ENCODE data around the gene APOBEC3H.
A peak's percentile ranks its signal among the peaks of the same experiment; 100 is the strongest.

Gene APOBEC3H

DNA sequence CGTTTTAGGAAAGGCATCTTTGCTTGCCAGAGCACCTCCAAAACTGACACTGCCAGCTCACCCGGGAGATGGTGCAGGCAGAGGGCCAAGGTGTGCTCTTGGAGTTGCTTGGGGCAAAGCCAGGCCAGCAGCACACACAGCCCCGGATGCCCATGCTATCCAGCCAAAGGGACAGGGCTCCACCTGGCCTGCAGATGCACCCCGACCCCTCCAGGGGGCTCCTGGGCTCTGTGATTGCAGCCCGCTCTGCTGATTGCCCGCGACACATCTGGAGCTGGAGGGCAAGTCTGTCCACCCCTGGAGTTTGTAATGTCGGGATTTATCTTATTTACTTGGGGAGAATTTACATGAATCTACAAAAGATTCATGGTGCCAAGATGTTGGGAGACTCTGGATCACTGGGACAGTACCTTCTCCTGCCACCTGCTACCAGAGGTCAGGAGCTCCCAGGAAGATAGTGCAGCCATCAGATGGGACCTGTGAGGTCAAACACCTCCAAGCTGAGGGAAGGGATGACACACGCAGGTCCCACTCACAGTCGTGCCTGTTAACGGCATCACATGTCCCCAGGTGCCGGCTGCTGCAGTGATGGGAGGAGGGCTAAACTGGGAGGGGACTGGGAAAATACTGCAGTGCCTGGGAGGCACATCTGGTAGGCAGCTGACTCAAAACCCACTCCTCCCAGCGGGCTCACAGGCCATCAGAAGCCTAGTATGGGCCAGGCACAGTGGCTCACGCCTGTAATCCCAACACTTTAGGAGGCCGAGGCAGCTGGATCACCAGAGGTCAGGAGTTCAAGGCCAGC lies 38.2 kb downstream of the APOBEC3H start:
- Histone ChIP-seq H3K27me3 (replicated peaks in 2 of 5; ENCODE audit: control insufficient read depth in 4 of 5, insufficient read depth in 5 of 5, low read length in 4 of 5) (peaks cover 0 to 15% (median 0%) of the 10 kb centered on the region in 5 experiments), H3K9me3 (ENCODE audit: control extremely low read depth in 1 of 5, control insufficient read depth in 4 of 5, insufficient read depth in 2 of 5, low read depth in 1 of 5, low read length in 4 of 5) (no peaks in the 10 kb centered on the region), H3K36me3 (ENCODE audit: control insufficient read depth in 4 of 4, insufficient read depth in 4 of 4, low read length in 3 of 4) (peaks cover 0 to 5% (median 0%) of the 10 kb centered on the region in 4 experiments), H3K4me3 (ENCODE audit: control insufficient read depth in 1 of 7, extremely low read depth in 1 of 7, insufficient read depth in 4 of 7, low read depth in 2 of 7, low read length in 6 of 7) (no peak overlapping the region), H3K4me1 (ENCODE audit: control extremely low read depth in 1 of 4, control insufficient read depth in 4 of 4, insufficient read depth in 4 of 4, low read length in 3 of 4) (peaks cover 0 to 12% (median 0%) of the 10 kb centered on the region in 4 experiments), H3K27ac (ENCODE audit: insufficient read depth in 1 of 2, low read depth in 1 of 2, low read length in 2 of 2, poor library complexity in 1 of 2, severe bottlenecking in 2 of 2) (no peak overlapping the region)
- ChIA-PET POLR2A (interaction anchor here (1.4 kb wide), 1 partner anchor 176 kb away, joined by 5 read pairs; no protein-coding TSS in a partner anchor), CTCF (interaction anchor here (0.8 to 4.4 kb wide), 22 partner anchors 8 to 394 kb away, joined by 3 to 27 read pairs (median 4); no protein-coding TSS in a partner anchor)
- DNase-seq = peak in 2 of 3 donors; percentile 61 to 68
- 88% methylated on average over 13 of the region's 15 CpGs for WGBS (ENCODE audit: insufficient coverage)

GRCh38 chr22:39136317-39136716 lies 39.3 kb downstream of the APOBEC3H start:
- Histone ChIP-seq H3K9me3 (ENCODE audit: control extremely low read depth in 1 of 5, control insufficient read depth in 4 of 5, insufficient read depth in 2 of 5, low read depth in 1 of 5, low read length in 4 of 5) (no peaks in the 10 kb centered on the region), H3K27ac (ENCODE audit: insufficient read depth in 1 of 2, low read depth in 1 of 2, low read length in 2 of 2, poor library complexity in 1 of 2, severe bottlenecking in 2 of 2) (no peak overlapping the region), H3K4me3 (ENCODE audit: control insufficient read depth in 1 of 7, extremely low read depth in 1 of 7, insufficient read depth in 4 of 7, low read depth in 2 of 7, low read length in 6 of 7) (no peak overlapping the region), H3K4me1 (ENCODE audit: control extremely low read depth in 1 of 4, control insufficient read depth in 4 of 4, insufficient read depth in 4 of 4, low read length in 3 of 4) (peaks cover 0 to 8% (median 0%) of the 10 kb centered on the region in 4 experiments), H3K36me3 (ENCODE audit: control insufficient read depth in 4 of 4, insufficient read depth in 4 of 4, low read length in 3 of 4) (peaks cover 0 to 5% (median 0%) of the 10 kb centered on the region in 4 experiments), H3K27me3 (replicated peaks in 2 of 5; ENCODE audit: control insufficient read depth in 4 of 5, insufficient read depth in 5 of 5, low read length in 4 of 5) (peaks cover 0 to 15% (median 0%) of the 10 kb centered on the region in 5 experiments)
- DNase-seq = no peak
- ChIA-PET CTCF (interaction anchor here (0.5 to 4.4 kb wide), 10 partner anchors 12 to 212 kb away, joined by 3 to 27 read pairs (median 4); no protein-coding TSS in a partner anchor), POLR2A (interaction anchor here (1.0 to 1.4 kb wide), 2 partner anchors 175 to 183 kb away, joined by 3 to 5 read pairs; no protein-coding TSS in a partner anchor)
- 100% methylated on average over 6 of the region's 8 CpGs for WGBS (ENCODE audit: insufficient coverage)

- ChIA-PET POLR2A (no interaction called here), CTCF (interaction anchor here (1.2 kb wide), 1 partner anchor 180 kb away, joined by 3 read pairs; no protein-coding TSS in a partner anchor)
- Histone ChIP-seq H3K27me3 (replicated peaks in 2 of 5; ENCODE audit: control insufficient read depth in 4 of 5, insufficient read depth in 5 of 5, low read length in 4 of 5) (peaks cover 0 to 12% (median 0%) of the 10 kb centered on the region in 5 experiments), H3K9me3 (ENCODE audit: control extremely low read depth in 1 of 5, control insufficient read depth in 4 of 5, insufficient read depth in 2 of 5, low read depth in 1 of 5, low read length in 4 of 5) (no peaks in the 10 kb centered on the region), H3K36me3 (ENCODE audit: control insufficient read depth in 4 of 4, insufficient read depth in 4 of 4, low read length in 3 of 4) (peaks cover 0 to 5% (median 0%) of the 10 kb centered on the region in 4 experiments), H3K4me3 (ENCODE audit: control insufficient read depth in 1 of 7, extremely low read depth in 1 of 7, insufficient read depth in 4 of 7, low read depth in 2 of 7, low read length in 6 of 7) (no peak overlapping the region), H3K4me1 (ENCODE audit: control extremely low read depth in 1 of 4, control insufficient read depth in 4 of 4, insufficient read depth in 4 of 4, low read length in 3 of 4) (no peaks in the 10 kb centered on the region), H3K27ac (ENCODE audit: insufficient read depth in 1 of 2, low read depth in 1 of 2, low read length in 2 of 2, poor library complexity in 1 of 2, severe bottlenecking in 2 of 2) (no peak overlapping the region)
- no peak for DNase-seq
- WGBS (ENCODE audit: insufficient coverage) = 88% methylated on average over 3 of the region's 14 CpGs
These were observed 41.4 kb downstream of the APOBEC3H start for GRCh38 chr22:39138357-39138997.

GRCh38 chr22:39139933-39140332 lies 42.9 kb downstream of the APOBEC3H start:
- no peaks in the 10 kb centered on the region for H3K36me3 ChIP-seq (ENCODE audit: control insufficient read depth in 4 of 4, insufficient read depth in 4 of 4, low read length in 3 of 4)
- no peak for DNase-seq
- no peak overlapping the region for H3K4me3 ChIP-seq (ENCODE audit: control insufficient read depth in 1 of 7, extremely low read depth in 1 of 7, insufficient read depth in 4 of 7, low read depth in 2 of 7, low read length in 6 of 7)
- 100% methylated on average over 6 of the region's 7 CpGs for WGBS (ENCODE audit: insufficient coverage)
- CTCF ChIA-PET = interaction anchor here (1.1 to 1.2 kb wide), 2 partner anchors 22 to 179 kb away, joined by 3 read pairs; no protein-coding TSS in a partner anchor
- peaks cover 0 to 14% (median 12%) of the 10 kb centered on the region in 4 experiments for H3K4me1 ChIP-seq (ENCODE audit: control extremely low read depth in 1 of 4, control insufficient read depth in 4 of 4, insufficient read depth in 4 of 4, low read length in 3 of 4)
- H3K27me3 ChIP-seq (replicated peaks in 2 of 5; ENCODE audit: control insufficient read depth in 4 of 5, insufficient read depth in 5 of 5, low read length in 4 of 5) = peaks cover 0 to 10% (median 0%) of the 10 kb centered on the region in 5 experiments
- no peak overlapping the region for H3K27ac ChIP-seq (ENCODE audit: insufficient read depth in 1 of 2, low read depth in 1 of 2, low read length in 2 of 2, poor library complexity in 1 of 2, severe bottlenecking in 2 of 2)
- H3K9me3 ChIP-seq (ENCODE audit: control extremely low read depth in 1 of 5, control insufficient read depth in 4 of 5, insufficient read depth in 2 of 5, low read depth in 1 of 5, low read length in 4 of 5) = no peaks in the 10 kb centered on the region
- POLR2A ChIA-PET = no interaction called here

DNA sequence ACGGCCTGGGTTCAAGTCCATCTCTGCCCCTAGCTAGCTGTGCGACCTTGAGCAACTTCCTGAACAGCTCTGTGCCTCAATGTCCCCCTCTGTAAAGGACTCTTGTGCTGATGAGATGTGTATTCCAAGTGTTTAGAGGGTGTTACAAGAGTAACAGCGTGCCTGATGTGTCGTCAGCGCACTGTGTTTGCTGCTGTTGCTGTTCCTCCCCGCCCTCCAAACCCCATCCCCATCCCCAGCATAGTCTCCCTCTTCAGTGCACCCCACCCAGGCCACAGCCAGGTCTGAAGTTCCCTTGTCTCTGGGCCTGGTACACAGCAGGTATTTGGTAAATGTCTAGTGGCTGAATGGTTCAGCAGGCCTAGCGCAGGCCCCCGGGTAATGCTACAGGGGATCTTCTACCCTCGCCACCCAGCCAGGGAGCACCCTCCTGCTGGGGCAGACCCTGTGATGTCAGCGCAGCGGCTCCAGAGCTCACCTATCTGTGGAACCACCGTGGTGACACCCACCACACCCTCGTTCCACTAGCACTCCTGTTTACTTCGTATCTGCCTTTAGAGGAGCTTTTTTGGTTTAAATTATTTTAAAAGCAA lies 45.1 kb downstream of the APOBEC3H start:
- no peak overlapping the region for H3K27ac ChIP-seq (ENCODE audit: insufficient read depth in 1 of 2, low read depth in 1 of 2, low read length in 2 of 2, poor library complexity in 1 of 2, severe bottlenecking in 2 of 2)
- peaks cover 0 to 26% (median 23%) of the 10 kb centered on the region in 4 experiments for H3K4me1 ChIP-seq (ENCODE audit: control extremely low read depth in 1 of 4, control insufficient read depth in 4 of 4, insufficient read depth in 4 of 4, low read length in 3 of 4)
- H3K27me3 ChIP-seq (replicated peaks in 2 of 5; ENCODE audit: control insufficient read depth in 4 of 5, insufficient read depth in 5 of 5, low read length in 4 of 5) = peaks cover 0 to 3% (median 0%) of the 10 kb centered on the region in 5 experiments
- WGBS (ENCODE audit: insufficient coverage) = over 99% methylated on average over 9 of the region's 14 CpGs
- H3K9me3 ChIP-seq (ENCODE audit: control extremely low read depth in 1 of 5, control insufficient read depth in 4 of 5, insufficient read depth in 2 of 5, low read depth in 1 of 5, low read length in 4 of 5) = no peaks in the 10 kb centered on the region
- POLR2A ChIA-PET = no interaction called here
- DNase-seq = no peak
- CTCF ChIA-PET = interaction anchor here (0.5 to 1.7 kb wide), 6 partner anchors 27 to 177 kb away, joined by 3 to 5 read pairs (median 4); partner anchors contain the start of gene RPL3
- H3K4me3 ChIP-seq (ENCODE audit: control insufficient read depth in 1 of 7, extremely low read depth in 1 of 7, insufficient read depth in 4 of 7, low read depth in 2 of 7, low read length in 6 of 7) = no peak overlapping the region
- H3K36me3 ChIP-seq (ENCODE audit: control insufficient read depth in 4 of 4, insufficient read depth in 4 of 4, low read length in 3 of 4) = no peaks in the 10 kb centered on the region

- 5% methylated on average over 18 of the region's 22 CpGs for WGBS (ENCODE audit: insufficient coverage)
- Histone ChIP-seq H3K27ac (ENCODE audit: insufficient read depth in 1 of 2, low read depth in 1 of 2, low read length in 2 of 2, poor library complexity in 1 of 2, severe bottlenecking in 2 of 2) (peak overlapping the region in 1 of 2 experiments; percentile 65), H3K4me3 (ENCODE audit: control insufficient read depth in 1 of 7, extremely low read depth in 1 of 7, insufficient read depth in 4 of 7, low read depth in 2 of 7, low read length in 6 of 7) (peak overlapping the region; percentile 71 to 93 (median 90)), H3K4me1 (ENCODE audit: control extremely low read depth in 1 of 4, control insufficient read depth in 4 of 4, insufficient read depth in 4 of 4, low read length in 3 of 4) (peaks cover 0 to 30% (median 23%) of the 10 kb centered on the region in 4 experiments), H3K36me3 (ENCODE audit: control insufficient read depth in 4 of 4, insufficient read depth in 4 of 4, low read length in 3 of 4) (peaks cover 0 to 3% (median 2%) of the 10 kb centered on the region in 4 experiments), H3K27me3 (replicated peaks in 2 of 5; ENCODE audit: control insufficient read depth in 4 of 5, insufficient read depth in 5 of 5, low read length in 4 of 5) (no peaks in the 10 kb centered on the region), H3K9me3 (ENCODE audit: control extremely low read depth in 1 of 5, control insufficient read depth in 4 of 5, insufficient read depth in 2 of 5, low read depth in 1 of 5, low read length in 4 of 5) (no peaks in the 10 kb centered on the region)
- ChIA-PET POLR2A (no interaction called here), CTCF (interaction anchor here (1.2 to 1.7 kb wide), 2 partner anchors 9 to 167 kb away, joined by 4 to 5 read pairs; no protein-coding TSS in a partner anchor)
- peak; percentile 66 to 87 (median 87) for DNase-seq
These were observed 47.2 kb downstream of the APOBEC3H start for GRCh38 chr22:39144101-39144767.
